ENCODE measurements around the gene RASSF5. TPM values are rescaled to one million over a fixed set of nuclear protein-coding genes. Genes with fewer than 3 reads are reported as not detected.

The RASSF5 gene
- total RNA-seq, 4 donors from 2014 or later, result 6.6 to 23.0 (median 10.5) TPM

GRCh38 chr1:206529425-206529824 lies 22.1 kb downstream of the RASSF5 start:
- no peak for DNase-seq (ENCODE audit: extremely low spot score)
- H3K27me3 ChIP-seq, result no peaks in the 10 kb centered on the region
- 96% methylated on average over 5 of the region's 7 CpGs for WGBS
- no peaks in the 10 kb centered on the region for H3K36me3 ChIP-seq
- no peaks in the 10 kb centered on the region for H3K9me3 ChIP-seq
- H3K4me3 ChIP-seq, result no peak overlapping the region
- intact Hi-C loops (cut with DNase I), result no loop called here
- no peak for TF ChIP-seq EP300 (IDR thresholded peaks at IDR 0.05)
- TF ChIP-seq POLR2AphosphoS5 (IDR thresholded peaks at IDR 0.05), result no peak
- TF ChIP-seq CTCF (IDR thresholded peaks at IDR 0.05), result no peak
- no peak for TF ChIP-seq POLR2A (IDR thresholded peaks at IDR 0.05; ENCODE audit: low read depth)
- H3K27ac ChIP-seq (replicated peaks in 1 of 4), result no peak overlapping the region
- H3K4me1 ChIP-seq, result no peaks in the 10 kb centered on the region

DNA sequence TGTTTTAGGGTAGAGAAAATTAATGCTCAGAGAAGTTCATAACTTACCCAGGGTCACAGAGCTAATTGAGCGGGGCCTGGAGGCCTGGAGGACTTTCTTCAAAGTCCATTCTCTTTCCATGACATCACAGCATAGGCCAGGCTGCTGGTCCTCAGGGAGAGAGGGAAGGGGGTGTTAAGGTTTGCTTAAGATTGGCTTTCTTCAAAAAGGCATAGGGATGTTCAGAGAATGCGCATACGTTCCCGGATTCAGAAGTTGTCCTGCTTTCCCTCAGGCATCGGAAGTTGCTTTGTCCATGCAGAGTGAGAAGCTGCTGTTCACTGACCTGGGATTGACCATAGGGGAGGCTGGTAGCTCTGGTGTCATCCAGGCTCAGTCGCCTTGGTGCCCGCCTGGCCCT lies 25.0 kb downstream of the RASSF5 start:
- intact Hi-C loops (cut with DNase I), result no loop called here
- Histone ChIP-seq H3K36me3 (no peaks in the 10 kb centered on the region), H3K4me3 (no peak overlapping the region), H3K27me3 (no peaks in the 10 kb centered on the region), H3K27ac (replicated peaks in 1 of 4) (no peak overlapping the region), H3K9me3 (no peaks in the 10 kb centered on the region), H3K4me1 (no peaks in the 10 kb centered on the region)
- 88% methylated on average over 7 of the region's 7 CpGs for WGBS
- TF ChIP-seq CTCF (IDR thresholded peaks at IDR 0.05) (no peak), EP300 (IDR thresholded peaks at IDR 0.05) (no peak), POLR2AphosphoS5 (IDR thresholded peaks at IDR 0.05) (no peak), POLR2A (IDR thresholded peaks at IDR 0.05; ENCODE audit: low read depth) (no peak)
- no peak for DNase-seq (ENCODE audit: extremely low spot score)

GRCh38 chr1:206534552-206534951 lies 27.2 kb downstream of the RASSF5 start:
- TF ChIP-seq POLR2AphosphoS5 (IDR thresholded peaks at IDR 0.05) (no peak), POLR2A (IDR thresholded peaks at IDR 0.05; ENCODE audit: low read depth) (no peak), CTCF (IDR thresholded peaks at IDR 0.05) (no peak), EP300 (IDR thresholded peaks at IDR 0.05) (no peak)
- H3K4me1 ChIP-seq, result peaks cover 0 to 3% (median 0%) of the 10 kb centered on the region in 4 donors
- 97% methylated on average over 3 of the region's 3 CpGs for WGBS
- H3K27ac ChIP-seq (replicated peaks in 1 of 4), result no peak overlapping the region
- intact Hi-C loops (cut with DNase I), result no loop called here
- H3K27me3 ChIP-seq, result no peaks in the 10 kb centered on the region
- no peaks in the 10 kb centered on the region for H3K9me3 ChIP-seq
- H3K4me3 ChIP-seq, result no peak overlapping the region
- peaks cover 0 to 4% (median 0%) of the 10 kb centered on the region in 4 donors for H3K36me3 ChIP-seq
- DNase-seq (ENCODE audit: extremely low spot score), result no peak

DNA sequence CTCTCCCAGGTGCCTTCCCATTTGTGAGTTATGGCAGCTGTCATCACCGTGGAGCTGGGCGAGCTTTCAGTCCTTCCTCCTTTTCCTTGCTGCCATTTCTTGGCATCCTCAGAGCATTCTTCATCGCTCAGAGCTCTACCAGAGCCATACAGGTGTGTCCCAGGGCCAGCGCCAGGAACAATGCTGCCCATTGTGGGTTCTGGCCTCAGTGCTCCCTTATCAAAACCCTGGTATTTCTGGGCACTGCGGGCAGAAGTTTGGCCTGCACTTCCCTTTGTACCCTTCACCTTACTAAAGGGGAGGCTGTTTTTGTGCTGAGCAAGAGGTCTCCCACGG lies 28.5 kb downstream of the RASSF5 start:
- no peaks in the 10 kb centered on the region for H3K27me3 ChIP-seq
- 82% methylated on average over 6 of the region's 6 CpGs for WGBS
- peaks cover 8 to 15% (median 10%) of the 10 kb centered on the region in 4 donors for H3K4me1 ChIP-seq
- H3K27ac ChIP-seq (replicated peaks in 1 of 4), result no peak overlapping the region
- no peak overlapping the region for H3K4me3 ChIP-seq
- peaks cover 0 to 4% (median 0%) of the 10 kb centered on the region in 4 donors for H3K36me3 ChIP-seq
- intact Hi-C loops (cut with DNase I), result no loop called here
- no peak for DNase-seq (ENCODE audit: extremely low spot score)
- no peaks in the 10 kb centered on the region for H3K9me3 ChIP-seq
- no peak for TF ChIP-seq EP300 (IDR thresholded peaks at IDR 0.05)
- no peak for TF ChIP-seq POLR2AphosphoS5 (IDR thresholded peaks at IDR 0.05)
- no peak for TF ChIP-seq CTCF (IDR thresholded peaks at IDR 0.05)
- TF ChIP-seq POLR2A (IDR thresholded peaks at IDR 0.05; ENCODE audit: low read depth), result no peak

- DNase-seq (ENCODE audit: extremely low spot score), result no peak
- H3K4me1 ChIP-seq, result peaks cover 8 to 15% (median 10%) of the 10 kb centered on the region in 4 donors
- H3K36me3 ChIP-seq, result peaks cover 0 to 4% (median 0%) of the 10 kb centered on the region in 4 donors
- WGBS, result 78% methylated on average over 4 of the region's 4 CpGs
- no peak for TF ChIP-seq POLR2AphosphoS5 (IDR thresholded peaks at IDR 0.05)
- TF ChIP-seq EP300 (IDR thresholded peaks at IDR 0.05), result no peak
- no peak for TF ChIP-seq CTCF (IDR thresholded peaks at IDR 0.05)
- no peak for TF ChIP-seq POLR2A (IDR thresholded peaks at IDR 0.05; ENCODE audit: low read depth)
- H3K27me3 ChIP-seq, result no peaks in the 10 kb centered on the region
- no peak overlapping the region for H3K27ac ChIP-seq (replicated peaks in 1 of 4)
- intact Hi-C loops (cut with DNase I), result no loop called here
- H3K9me3 ChIP-seq, result no peaks in the 10 kb centered on the region
- H3K4me3 ChIP-seq, result no peak overlapping the region
These were observed 29.8 kb downstream of the RASSF5 start for GRCh38 chr1:206537141-206537540.
